Hepatocyte (in vitro differentiated cells): Measurements from ENCODE around the gene PNLIP.

ENCODE experiments used
- CTCF ChIP-seq: fragments of 200-600 bp; sonication (generic); IDR thresholded peaks from 2 replicates; pipeline ENCODE4 v1.5.1; 2016; ENCODE audit warnings: antibody characterized with exemption, mild to moderate bottlenecking; ENCODE audit not compliant: poor library complexity
- EZH2 ChIP-seq: fragments of 200-600 bp; sonication (generic); IDR thresholded peaks from 2 replicates; pipeline ENCODE4 v1.6.1; 2016; ENCODE audit warnings: antibody characterized with exemption, mild to moderate bottlenecking, borderline replicate concordance
- EZH2phosphoT487 ChIP-seq: fragments of 200-600 bp; sonication (generic); IDR thresholded peaks from one replicate; pipeline ENCODE4 v1.6.1; 2018; ENCODE audit warnings: antibody characterized with exemption, mild to moderate bottlenecking, low read depth, moderate library complexity; ENCODE audit not compliant: unreplicated experiment, severe bottlenecking

DNA sequence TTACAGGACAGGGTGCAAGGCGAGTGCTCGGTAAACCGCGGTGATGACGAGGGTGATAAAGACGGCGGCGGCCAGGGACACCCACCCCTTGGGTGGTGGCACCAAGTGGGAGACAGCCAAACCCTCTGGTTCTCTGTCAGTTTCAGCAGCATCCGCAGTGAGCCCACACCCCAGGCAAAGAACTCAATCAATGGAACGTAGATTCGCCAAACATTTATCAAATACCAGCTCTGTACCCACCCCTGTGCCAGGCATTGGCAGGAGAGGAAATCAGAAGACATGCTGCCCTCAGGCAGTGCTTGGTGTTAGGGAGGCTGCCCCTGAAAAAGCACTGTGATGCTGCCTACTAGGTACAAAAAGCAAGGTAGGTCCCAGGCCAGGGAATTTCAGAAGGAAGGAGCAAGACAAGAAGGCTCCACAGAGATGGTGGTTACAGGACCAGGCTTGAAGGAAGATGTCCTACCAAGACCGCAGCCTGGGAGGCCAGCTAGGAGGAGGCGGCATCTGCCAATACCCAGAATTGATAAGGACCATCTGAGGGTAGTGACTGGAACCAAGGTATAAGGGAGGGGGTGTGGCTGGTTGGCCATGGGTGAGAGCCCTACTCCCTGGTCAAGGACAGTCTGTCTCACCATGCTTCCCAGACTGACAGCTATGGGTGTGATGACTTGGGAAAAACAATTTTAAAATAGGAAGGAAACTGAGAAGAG is 64.9 kb downstream of the PNLIP start:
- TF ChIP-seq CTCF (no peak), EZH2phosphoT487 (no peak), EZH2 (no peak)
